Colonic mucosa (tissue), 4 donors: ENCODE data around the gene AEBP1. TPM values are rescaled to one million over a fixed set of nuclear protein-coding genes. Genes with fewer than 3 reads are reported as not detected.

Experiments
- DNase-seq: peaks from one replicate; pipeline ENCODE4 v3.0.0-alpha.2; 2020
- H3K27ac ChIP-seq: fragments of 200-600 bp; one replicate; pipeline ENCODE4 v1.8.0; 2021
- H3K27me3 ChIP-seq: fragments of 200-600 bp; one replicate; pipeline ENCODE4 v1.8.0; 2021
- H3K36me3 ChIP-seq: fragments of 200-600 bp; one replicate; pipeline ENCODE4 v1.8.0; 2021
- H3K4me1 ChIP-seq: fragments of 200-600 bp; one replicate; pipeline ENCODE4 v1.8.0; 2021; ENCODE audit warnings: mild to moderate bottlenecking
- H3K4me3 ChIP-seq: fragments of 200-600 bp; one replicate; pipeline ENCODE4 v1.8.0; 2021
- H3K9ac ChIP-seq, 2 donors: one replicate each; pipeline ENCODE4 v1.7.0; 2013; ENCODE audit warnings: control low read depth in 2 of 2, low read depth in 2 of 2, low read length in 2 of 2
- H3K9me3 ChIP-seq: fragments of 200-600 bp; one replicate; pipeline ENCODE4 v1.8.0; 2021
- CTCF ChIP-seq: fragments of 200-600 bp; IDR thresholded peaks from one replicate; pipeline ENCODE4 v1.8.0; 2022; ENCODE audit warnings: antibody characterized with exemption, mild to moderate bottlenecking
- intact Hi-C: fragments of 100-400 bp; cut with DNase I; formaldehyde crosslinking; loops from one replicate; pipeline ENCODE4 v1.14.1; 2022
- total RNA-seq, 2 donors: library from RNA; stranded (reverse); fragmentation: NEBNext Ultra II Directional in 1 of 2; extraction: Animal tissue kit (Norgen Biotek cat#: 25700) in 1 of 2; gene quantifications; one replicate each; pipeline ENCODE4 v1.2.1, GENCODE V29; 2021
- donor health status: healthy.
- donor health status: DM: no; HTN: no; CAD: no.
- donor health status: DM: no; HTN: no; CAD: no.

The AEBP1 gene
- total RNA-seq, 2 donors from 2014 or later, result 21.4 to 30.4 TPM

DNA sequence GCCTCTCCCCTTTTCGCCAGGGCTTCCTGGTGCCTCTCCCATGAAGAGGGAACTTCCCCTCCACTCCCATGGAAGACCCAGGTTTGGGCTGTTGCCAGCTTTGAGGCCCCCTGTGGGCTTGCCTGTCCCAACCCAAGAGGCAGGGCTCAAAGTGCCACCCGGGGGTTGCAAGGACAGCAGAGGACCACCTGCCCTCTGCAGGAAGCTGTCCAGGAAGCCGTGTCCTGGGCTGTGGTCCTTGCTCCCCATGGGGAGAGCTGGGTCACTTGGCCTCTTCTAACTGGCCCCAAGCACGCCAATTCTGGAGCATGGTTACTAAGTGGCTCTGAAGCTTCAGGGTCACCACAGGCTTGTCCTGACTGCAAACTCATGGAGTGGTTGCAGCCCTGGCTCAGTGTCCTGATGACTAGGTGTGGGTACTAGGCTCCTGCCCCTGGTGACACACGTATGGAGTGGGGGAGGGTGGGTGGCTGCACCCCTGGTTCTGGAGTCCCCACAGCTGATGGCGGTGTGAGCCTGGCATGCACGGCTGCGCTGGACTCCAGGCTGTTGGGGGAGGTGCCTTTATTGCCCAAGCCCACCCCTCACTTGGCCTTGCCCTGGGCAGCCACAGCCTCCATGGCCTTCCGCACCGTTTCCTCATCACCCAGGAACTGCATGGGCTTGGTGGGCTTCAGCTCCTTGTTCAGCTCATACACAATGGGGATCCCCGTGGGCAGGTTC lies 41.8 kb upstream of the AEBP1 start:
- H3K36me3 ChIP-seq, result peaks cover 19% of the 10 kb centered on the region
- no peak overlapping the region for H3K27ac ChIP-seq
- intact Hi-C loops, result no loop called here
- no peak overlapping the region for H3K4me3 ChIP-seq
- no peak for DNase-seq
- no peaks in the 10 kb centered on the region for H3K4me1 ChIP-seq
- no peaks in the 10 kb centered on the region for H3K9me3 ChIP-seq
- no peak for TF ChIP-seq CTCF
- H3K27me3 ChIP-seq, result no peaks in the 10 kb centered on the region
- no peak overlapping the region for H3K9ac ChIP-seq

DNA sequence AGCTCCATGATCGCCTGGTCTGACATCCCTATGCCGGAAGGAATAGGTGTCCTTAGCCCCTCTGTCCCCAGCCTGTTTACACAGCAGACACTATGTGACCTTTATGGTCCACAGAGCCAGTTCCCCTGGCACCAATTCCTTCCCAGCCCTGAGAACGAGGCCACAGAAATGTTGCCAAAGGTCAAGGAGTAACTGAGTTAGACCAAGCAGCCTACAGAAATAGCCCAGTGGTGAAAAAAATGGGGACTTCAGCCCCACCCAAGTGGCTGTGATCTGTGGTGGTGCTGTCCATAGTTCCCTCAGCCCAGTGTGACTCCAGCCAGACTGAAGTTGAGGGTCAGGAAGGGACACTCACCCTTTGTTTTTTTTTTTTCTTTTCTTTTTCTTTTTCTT lies 41.2 kb upstream of the AEBP1 start:
- no peak for TF ChIP-seq CTCF
- H3K4me3 ChIP-seq, result no peak overlapping the region
- H3K36me3 ChIP-seq, result peaks cover 14% of the 10 kb centered on the region
- no peak for DNase-seq
- intact Hi-C loops, result no loop called here
- no peak overlapping the region for H3K27ac ChIP-seq
- H3K27me3 ChIP-seq, result no peaks in the 10 kb centered on the region
- no peak overlapping the region for H3K9ac ChIP-seq
- H3K9me3 ChIP-seq, result no peaks in the 10 kb centered on the region
- no peaks in the 10 kb centered on the region for H3K4me1 ChIP-seq

DNA sequence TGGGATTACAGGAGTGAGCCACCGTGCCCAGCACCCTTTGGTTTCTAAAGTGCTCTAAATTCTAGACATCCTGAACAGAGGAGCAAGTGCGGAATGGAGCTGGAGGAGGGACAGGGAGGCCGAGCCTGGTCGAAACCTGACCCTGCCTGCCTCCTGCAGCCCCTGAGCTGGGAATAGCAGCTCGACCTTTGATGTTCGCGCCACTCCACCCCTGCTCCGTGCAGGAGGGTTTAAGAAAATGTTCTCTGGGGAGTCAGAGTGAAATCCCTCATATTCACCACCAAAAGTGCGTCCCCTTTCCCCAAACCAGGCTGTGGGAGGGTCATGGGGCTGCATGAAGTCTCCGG lies 40.6 kb upstream of the AEBP1 start:
- Histone ChIP-seq H3K9ac (no peak overlapping the region), H3K36me3 (peaks cover 14% of the 10 kb centered on the region), H3K9me3 (no peaks in the 10 kb centered on the region), H3K4me1 (no peaks in the 10 kb centered on the region), H3K27me3 (no peaks in the 10 kb centered on the region), H3K4me3 (no peak overlapping the region), H3K27ac (no peak overlapping the region)
- intact Hi-C loops, result no loop called here
- no peak for DNase-seq
- TF ChIP-seq CTCF, result no peak

DNA sequence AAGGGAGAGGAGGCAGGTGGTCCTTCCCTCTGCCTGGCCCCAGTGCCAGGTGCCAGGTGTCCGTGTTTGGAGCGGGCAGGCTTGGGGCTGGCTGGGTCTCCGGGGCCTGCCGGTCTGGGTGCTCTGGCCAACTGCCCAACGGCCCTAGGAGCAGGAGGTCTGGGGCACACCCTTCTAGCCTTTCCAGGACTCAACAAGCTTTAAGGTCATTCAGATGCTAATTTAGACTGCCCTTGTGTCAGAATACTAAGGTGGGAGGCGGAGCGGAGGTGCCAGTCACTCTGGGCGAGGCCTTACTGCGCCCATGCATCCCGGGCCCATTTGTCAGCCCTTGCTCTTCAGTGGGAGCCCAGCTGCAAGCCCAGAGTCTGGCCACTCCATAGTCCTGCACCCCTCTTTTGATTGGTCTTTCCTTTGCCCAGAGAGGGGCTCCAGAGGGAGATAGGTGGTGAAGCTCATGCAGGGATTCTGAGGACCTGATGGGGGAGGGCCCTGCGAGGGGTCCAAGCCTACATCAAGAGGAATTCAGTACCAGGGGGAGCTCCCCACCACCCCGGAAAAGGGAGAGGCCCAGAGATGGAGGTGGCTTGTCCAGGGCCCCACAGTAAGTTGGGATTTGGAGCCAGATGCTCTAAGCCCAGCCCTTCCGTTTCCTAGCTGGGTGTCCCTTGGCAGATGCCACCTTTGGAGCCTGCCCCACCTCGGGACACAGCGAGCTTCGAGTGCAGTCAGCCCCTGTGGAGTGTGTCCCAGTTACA lies 40.1 kb upstream of the AEBP1 start:
- no peak for DNase-seq
- no peaks in the 10 kb centered on the region for H3K4me1 ChIP-seq
- no peaks in the 10 kb centered on the region for H3K27me3 ChIP-seq
- intact Hi-C loops, result no loop called here
- H3K4me3 ChIP-seq, result no peak overlapping the region
- peaks cover 9% of the 10 kb centered on the region for H3K36me3 ChIP-seq
- TF ChIP-seq CTCF, result no peak
- H3K9me3 ChIP-seq, result no peaks in the 10 kb centered on the region
- no peak overlapping the region for H3K27ac ChIP-seq
- H3K9ac ChIP-seq, result no peak overlapping the region

DNA sequence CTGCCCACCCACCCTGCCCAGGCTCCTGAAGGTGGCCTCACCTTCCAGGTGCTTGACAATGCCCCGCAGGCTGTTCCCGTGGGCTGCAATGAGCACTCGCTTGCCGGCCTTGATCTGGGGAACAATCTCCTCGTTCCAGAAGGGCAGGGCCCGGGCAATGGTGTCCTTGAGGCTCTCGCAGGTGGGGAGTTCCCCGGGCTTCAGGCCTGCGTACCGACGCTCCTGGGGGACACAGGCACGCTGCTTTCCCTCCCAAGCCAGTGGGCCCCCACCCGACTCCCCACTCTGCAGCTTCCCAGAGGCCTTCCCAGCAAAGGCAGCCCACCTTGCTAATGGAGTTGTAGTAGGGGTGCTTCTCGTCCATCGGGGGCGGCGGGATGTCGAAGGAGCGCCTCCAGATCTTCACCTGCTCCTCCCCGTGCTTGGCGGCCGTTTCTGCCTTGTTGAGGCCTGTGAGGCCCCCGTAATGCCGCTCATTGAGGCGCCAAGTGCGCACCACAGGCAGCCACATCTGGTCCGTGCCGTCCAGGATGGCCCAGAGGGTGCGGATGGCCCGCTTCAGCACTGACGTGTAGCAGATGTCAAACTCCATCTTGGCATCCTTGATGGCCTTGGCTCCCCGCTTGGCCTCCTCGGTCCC lies 39.2 kb upstream of the AEBP1 start:
- no peak for TF ChIP-seq CTCF
- Histone ChIP-seq H3K27me3 (no peaks in the 10 kb centered on the region), H3K4me3 (no peak overlapping the region), H3K27ac (no peak overlapping the region), H3K9me3 (no peaks in the 10 kb centered on the region), H3K9ac (no peak overlapping the region), H3K4me1 (no peaks in the 10 kb centered on the region), H3K36me3 (peaks cover under 1% of the 10 kb centered on the region)
- intact Hi-C loops, result no loop called here
- no peak for DNase-seq
